HepG2 (cell line): ENCODE results near the gene SLC7A6OS. TPM values are rescaled to one million over a fixed set of nuclear protein-coding genes. Genes with fewer than 3 reads are reported as not detected.

Source experiments
- ATF4 ChIP-seq, 2 experiments: fragments of 450-650 bp in 1 of 2; sonication (generic) in 1 of 2; formaldehyde crosslinking; IDR thresholded peaks; 2 replicates each; pipeline versions ENCODE4 v1.5.0 to v1.8.0; 2020 to 2022; ENCODE audit warnings: mild to moderate bottlenecking in 1 of 2, missing genetic modification reagents in 1 of 2
- ATF7-NPFF ChIP-seq: sonication (generic); formaldehyde crosslinking; IDR thresholded peaks from 2 replicates; pipeline ENCODE4 v1.8.1; 2023; ENCODE audit warnings: mild to moderate bottlenecking, low read depth, missing genetic modification reagents, moderate library complexity
- FOXA1 ChIP-seq, 2 experiments: fragments of 450-650 bp in 1 of 2; sonication (generic) in 1 of 2; formaldehyde crosslinking in 1 of 2; IDR thresholded peaks; 2 replicates each; pipeline versions ENCODE4 v1.4.0 to v1.6.1; 2016 to 2020; ENCODE audit warnings: missing genetic modification reagents in 1 of 2
- ISL2 ChIP-seq: sonication (generic); formaldehyde crosslinking; IDR thresholded peaks from 2 replicates; pipeline ENCODE4 v1.5.0; 2020; ENCODE audit warnings: missing genetic modification reagents
- POLR2A ChIP-seq, 2 experiments: IDR thresholded peaks; 2 replicates each; pipeline ENCODE4 v1.6.1; 2011; ENCODE audit warnings: low read depth in 2 of 2, low read length in 2 of 2, mild to moderate bottlenecking in 1 of 2, moderate library complexity in 1 of 2; ENCODE audit not compliant: insufficient read depth in 1 of 2
- POLR2G ChIP-seq: fragments of 200-400 bp; formaldehyde crosslinking; IDR thresholded peaks from 2 replicates; pipeline ENCODE4 v1.6.1; 2018; ENCODE audit warnings: mild to moderate bottlenecking, low read depth, low read length, moderate library complexity
- TBL1XR1 ChIP-seq: fragments of 150-350 bp; IDR thresholded peaks from 2 replicates; pipeline ENCODE4 v1.6.1; 2014; ENCODE audit warnings: borderline replicate concordance, low read length; ENCODE audit not compliant: partially characterized antibody
- TBX2 ChIP-seq: sonication (generic); formaldehyde crosslinking; IDR thresholded peaks from 2 replicates; pipeline ENCODE4 v1.5.0; 2020; ENCODE audit warnings: missing genetic modification reagents, mild to moderate bottlenecking, borderline replicate concordance
- TFDP2 ChIP-seq: sonication (generic); formaldehyde crosslinking; IDR thresholded peaks from 2 replicates; pipeline ENCODE4 v1.4.0; 2020; ENCODE audit warnings: missing genetic modification reagents
- YEATS2 ChIP-seq: sonication (generic); formaldehyde crosslinking; IDR thresholded peaks from 2 replicates; pipeline ENCODE4 v1.4.0; 2020; ENCODE audit warnings: missing genetic modification reagents, borderline replicate concordance
- ZBTB40 ChIP-seq, 2 experiments: fragments of 450-650 bp in 1 of 2; sonication (generic) in 1 of 2; formaldehyde crosslinking in 1 of 2; IDR thresholded peaks; 2 replicates each; pipeline versions ENCODE4 v1.6.1 to v1.8.0; 2016 to 2022; ENCODE audit warnings: antibody characterized with exemption in 1 of 2, mild to moderate bottlenecking in 1 of 2, missing genetic modification reagents in 1 of 2
- ZNF431 ChIP-seq: sonication (generic); formaldehyde crosslinking; IDR thresholded peaks from 2 replicates; pipeline ENCODE4 v1.9.0; 2022; ENCODE audit warnings: missing genetic modification reagents, low read depth, mild to moderate bottlenecking, borderline replicate concordance
- ZNF598 ChIP-seq: sonication (generic); formaldehyde crosslinking; IDR thresholded peaks from 2 replicates; pipeline ENCODE4 v1.5.1; 2020; ENCODE audit warnings: mild to moderate bottlenecking, missing genetic modification reagents, borderline replicate concordance
- ZNF619 ChIP-seq: sonication (generic); formaldehyde crosslinking; IDR thresholded peaks from 2 replicates; pipeline ENCODE4 v1.4.0; 2020; ENCODE audit warnings: mild to moderate bottlenecking, missing genetic modification reagents
- ZSCAN12 ChIP-seq: sonication (generic); formaldehyde crosslinking; IDR thresholded peaks from 2 replicates; pipeline ENCODE4 v1.9.0; 2021; ENCODE audit warnings: mild to moderate bottlenecking, missing genetic modification reagents
- polyA plus RNA-seq, 8 experiments: library from polyadenylated mRNA; depleted of rRNA in 3 of 8; stranded (reverse) in 7 of 8; unstranded in 1 of 8; fragments of >200 nt; fragmentation: Illumina TruSeq in 4 of 8; extraction: Trizol in 4 of 8; gene quantifications; 2 replicates each; pipeline versions ENCODE4 v1.2.1 to v1.2.3, GENCODE V29; 2011 to 2016; ENCODE audit warnings: low read depth in 4 of 8, missing spikeins in 1 of 8, mixed read lengths in 1 of 8; ENCODE audit not compliant: insufficient read depth in 1 of 8
- total RNA-seq, 5 experiments: library from RNA; depleted of rRNA; stranded (reverse); fragments of >200 nt; fragmentation: Illumina TruSeq; extraction: Trizol; gene quantifications; 2 replicates each; pipeline ENCODE4 v1.2.3, GENCODE V29; 2016; ENCODE audit warnings: low read depth in 1 of 5
- TF ChIP-seq, protein P1 (sequence below): sonication (generic); formaldehyde crosslinking; IDR thresholded peaks from 2 replicates; pipeline ENCODE4 v1.5.0; 2020; ENCODE audit warnings: missing genetic modification reagents

Gene SLC7A6OS
- total and polyA plus RNA-seq, 2 of the 13 experiments (the other 11 are each of a cell fraction or from before 2014, with no cell fraction given) = 11.2 to 21.5 TPM

DNA sequence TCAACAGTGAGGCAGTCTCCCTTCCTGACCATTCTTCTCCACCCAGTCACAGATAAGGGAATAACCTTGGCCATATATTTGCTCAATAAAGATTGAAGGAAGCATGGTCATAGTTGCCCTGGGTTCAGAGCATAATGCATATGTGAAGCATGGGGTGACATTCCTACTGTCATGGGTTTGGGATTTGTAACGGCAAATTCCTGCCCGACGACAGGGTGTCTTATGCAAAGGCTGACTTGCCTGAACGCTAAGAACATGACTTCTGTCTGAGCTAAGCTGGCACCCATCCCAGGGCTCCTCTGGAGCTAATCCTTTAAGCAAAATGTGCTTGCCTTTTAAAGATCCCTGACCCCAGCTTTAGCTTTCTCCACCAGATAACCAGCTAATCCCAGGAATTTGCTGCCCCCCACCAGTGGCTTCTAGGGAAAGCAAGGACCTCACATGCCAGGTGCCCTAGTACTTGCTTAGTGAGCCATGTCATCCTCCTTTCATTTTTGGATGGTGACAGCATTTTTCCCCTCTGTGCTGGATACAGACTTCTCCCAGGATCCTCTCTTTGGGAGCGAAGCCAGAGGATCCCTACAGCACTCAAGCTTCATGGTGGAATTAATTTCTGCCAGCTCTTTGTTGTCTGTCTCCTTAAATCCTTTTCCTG, 11.7 kb downstream of the SLC7A6OS start (continued):
- TF ChIP-seq ZBTB40 (IDR thresholded peaks at IDR 0.05) (no peak), ZBTB40 (CRISPR knock-in tag; IDR thresholded peaks at IDR 0.05) (no peak), FOXA1 (IDR thresholded peaks at IDR 0.05) (no peak), FOXA1 (CRISPR knock-in tag; IDR thresholded peaks at IDR 0.05) (no peak), TFDP2 (CRISPR knock-in tag) (no peak), ZNF598 (CRISPR knock-in tag) (no peak), POLR2A (IDR thresholded peaks at IDR 0.05; ENCODE audit: insufficient read depth in 1 of 2, low read depth in 2 of 2, low read length in 2 of 2) (peak; percentile 36 to 50; a peak in 1 of 4 replicates), YEATS2 (CRISPR knock-in tag) (no peak), ATF4 (CRISPR knock-in tag; IDR thresholded peaks at IDR 0.05) (no peak), POLR2G (no peak; the same call in 1 of the 2 replicates), ZNF619 (CRISPR knock-in tag) (no peak), ATF7-NPFF (peak; percentile 26; the same call in 1 of the 2 replicates), TBX2 (0 out of 2 replicates have a peak, but pooled peaks have one; percentile 34), ZNF431 (no peak), TBL1XR1 (no peak), ISL2 (CRISPR knock-in tag) (0 out of 2 replicates have a peak, but pooled peaks have one; percentile 17), ZSCAN12 (no peak)
- TF ChIP-seq, protein P1, sequence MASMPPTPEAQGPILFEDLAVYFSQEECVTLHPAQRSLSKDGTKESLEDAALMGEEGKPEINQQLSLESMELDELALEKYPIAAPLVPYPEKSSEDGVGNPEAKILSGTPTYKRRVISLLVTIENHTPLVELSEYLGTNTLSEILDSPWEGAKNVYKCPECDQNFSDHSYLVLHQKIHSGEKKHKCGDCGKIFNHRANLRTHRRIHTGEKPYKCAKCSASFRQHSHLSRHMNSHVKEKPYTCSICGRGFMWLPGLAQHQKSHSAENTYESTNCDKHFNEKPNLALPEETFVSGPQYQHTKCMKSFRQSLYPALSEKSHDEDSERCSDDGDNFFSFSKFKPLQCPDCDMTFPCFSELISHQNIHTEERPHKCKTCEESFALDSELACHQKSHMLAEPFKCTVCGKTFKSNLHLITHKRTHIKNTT = no peak
